ENCODE results near the gene DSCAML1. TPM values are rescaled to one million over a fixed set of nuclear protein-coding genes. Genes with fewer than 3 reads are reported as not detected.

The DSCAML1 gene
- total and polyA plus RNA-seq, 9 of the 15 experiments (the other 6 are each of a cell fraction or from before 2014, with no cell fraction given): not detected

GRCh38 chr11:117818041-117818873 lies 21.2 kb upstream of the DSCAML1 start:
- peaks cover 3 to 18% of the 10 kb centered on the region in 2 experiments; a peak in 3 of 5 replicates for H3K27me3 ChIP-seq (ENCODE audit: control insufficient read depth in 2 of 2, insufficient read depth in 2 of 2, low read length in 2 of 2)
- DNase-seq (ENCODE audit: extremely low read depth in 1 of 4, low spot score in 3 of 4): peak in 2 of 4 experiments; percentile 19 to 20
- in situ Hi-C loops (cut with MboI): no loop called here
- ChIA-PET POLR2A (interaction anchor here (0.6 to 1.0 kb wide), 4 partner anchors 9 to 391 kb away, joined by 3 read pairs; no protein-coding TSS in a partner anchor), CTCF (ENCODE audit: low intra/inter-chr PET ratio) (interaction anchor here (0.6 to 4.0 kb wide), 9 partner anchors 10 to 840 kb away, joined by 3 to 52 read pairs (median 4); partner anchors contain the start of gene SCN4B)
- FAIRE-seq: no peak
- H2AFZ ChIP-seq (ENCODE audit: low read depth, low read length): peak overlapping the region; percentile 60
- H3K9me3 ChIP-seq (replicated peaks; ENCODE audit: control insufficient read depth, insufficient read depth, low read depth, low read length): no peaks in the 10 kb centered on the region
- intact Hi-C loops (cut with micrococcal nuclease): loop anchor here (2.0 to 5.0 kb wide), 3 partner anchors 89 to 353 kb away; no protein-coding TSS in a partner anchor
- peaks cover 0 to 31% of the 10 kb centered on the region in 2 experiments; a peak in 3 of 5 replicates for H3K4me1 ChIP-seq (replicated peaks in 1 of 2; ENCODE audit: control insufficient read depth in 2 of 2, insufficient read depth in 2 of 2, low read length in 2 of 2)
- H3K27ac ChIP-seq (ENCODE audit: extremely low read depth, low read depth, low read length): no peak overlapping the region
- H3K79me2 ChIP-seq (ENCODE audit: control insufficient read depth, insufficient read depth, low read length): no peaks in the 10 kb centered on the region
- WGBS (ENCODE audit: insufficient coverage, low coverage, missing lambda C conversion rate): 39% methylated on average over 9 of the region's 9 CpGs
- no TSS peak for BruUV-seq (replicated peaks)
- no peak overlapping the region for H3K4me3 ChIP-seq
- H3K36me3 ChIP-seq (ENCODE audit: control insufficient read depth, insufficient read depth, low read length): no peaks in the 10 kb centered on the region
- H3K9ac ChIP-seq (ENCODE audit: insufficient read depth in 1 of 2, low read depth in 2 of 2, low read length in 2 of 2): no peak overlapping the region
- H4K20me1 ChIP-seq (replicated peaks; ENCODE audit: control insufficient read depth, insufficient read depth, low read length): peaks cover 8% of the 10 kb centered on the region; the same call in 1 of the 2 replicates
- H3K9me1 ChIP-seq (ENCODE audit: control insufficient read depth, insufficient read depth, low read length): peaks cover 2% of the 10 kb centered on the region
- peak; percentile 19 for ATAC-seq
- H3K4me2 ChIP-seq (ENCODE audit: insufficient read depth, low read length): no peak overlapping the region
- TF ChIP-seq CTCF (IDR thresholded peaks at IDR 0.05 in 2 of 3, conservative IDR thresholded peaks at IDR 0.05 in 1 of 3; ENCODE audit: insufficient read depth in 2 of 3, low read depth in 1 of 3, low read length in 3 of 3): peak in 1 of 3 experiments; percentile 5; a peak in 1 of 6 replicates
- TF ChIP-seq, protein P1, sequence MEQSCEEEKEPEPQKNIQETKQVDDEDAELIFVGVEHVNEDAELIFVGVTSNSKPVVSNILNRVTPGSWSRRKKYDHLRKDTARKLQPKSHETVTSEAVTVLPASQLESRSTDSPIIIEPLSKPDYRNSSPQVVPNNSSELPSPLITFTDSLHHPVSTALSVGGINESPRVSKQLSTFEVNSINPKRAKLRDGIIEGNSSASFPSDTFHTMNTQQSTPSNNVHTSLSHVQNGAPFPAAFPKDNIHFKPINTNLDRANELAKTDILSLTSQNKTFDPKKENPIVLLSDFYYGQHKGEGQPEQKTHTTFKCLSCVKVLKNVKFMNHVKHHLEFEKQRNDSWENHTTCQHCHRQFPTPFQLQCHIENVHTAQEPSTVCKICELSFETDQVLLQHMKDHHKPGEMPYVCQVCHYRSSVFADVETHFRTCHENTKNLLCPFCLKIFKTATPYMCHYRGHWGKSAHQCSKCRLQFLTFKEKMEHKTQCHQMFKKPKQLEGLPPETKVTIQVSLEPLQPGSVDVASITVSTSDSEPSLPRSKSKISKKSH (CRISPR knock-in tag; IDR thresholded peaks at IDR 0.05): no peak
- TF ChIP-seq HDGF (IDR thresholded peaks at IDR 0.05): no peak
- TF ChIP-seq ATF3 (IDR thresholded peaks at IDR 0.05): 0 out of 2 replicates have a peak, but pooled peaks have one; percentile 60
- TF ChIP-seq ATF3 (CRISPR knock-in tag; conservative IDR thresholded peaks at IDR 0.05): no peak
- peak; percentile 17; the same call in 1 of the 2 replicates for TF ChIP-seq ARID1B (IDR thresholded peaks at IDR 0.05)
- no peak for TF ChIP-seq CBFA2T2 (conservative IDR thresholded peaks at IDR 0.05)
- TF ChIP-seq KLF6 (CRISPR knock-in tag; IDR thresholded peaks at IDR 0.05; ENCODE audit: borderline replicate concordance): no peak
- peak; percentile 57; the same call in 1 of the 2 replicates for TF ChIP-seq JUND (IDR thresholded peaks at IDR 0.05; ENCODE audit: borderline replicate concordance, low read depth, low read length)
- no peak for TF ChIP-seq JUND (tag; IDR thresholded peaks at IDR 0.05; ENCODE audit: borderline replicate concordance, low read depth, low read length)
- TF ChIP-seq MYBL2 (IDR thresholded peaks at IDR 0.05; ENCODE audit: low read depth): no peak
- no peak for TF ChIP-seq MYBL2 (CRISPR knock-in tag; IDR thresholded peaks at IDR 0.05; ENCODE audit: borderline replicate concordance)
- peak; percentile 66; the same call in 1 of the 2 replicates for TF ChIP-seq FOSL1 (tag; conservative IDR thresholded peaks at IDR 0.05)
- TF ChIP-seq SMARCA4 (IDR thresholded peaks at IDR 0.05): peak; percentile 31; the same call in 1 of the 2 replicates
- TF ChIP-seq MCM2 (IDR thresholded peaks at IDR 0.05; ENCODE audit: low read depth): no peak
- peak in 1 of 2 experiments; percentile 96; a peak in 2 of 4 replicates for TF ChIP-seq ARNT (IDR thresholded peaks at IDR 0.05)

Measured in K562 (cell line).